GM12878 (cell line): ENCODE data around the gene TDRKH.
"Not testable (repeated sequence)": the region's sequence is repeated elsewhere in the genome, so short reads cannot be mapped to it uniquely, and the experiment has no call there.

ENCODE experiments used
- ASH2L ChIP-seq: fragments of 300-600, 200-600 bp; sonication (generic); IDR thresholded peaks from 2 replicates; pipeline ENCODE4 v1.6.1; 2017; ENCODE audit warnings: low read depth, mild to moderate bottlenecking, borderline replicate concordance
- ATF2 ChIP-seq: IDR thresholded peaks from 2 replicates; pipeline ENCODE4 v1.6.1; 2012; ENCODE audit warnings: low read length, inconsistent platforms
- CTCF ChIP-seq, 3 experiments: IDR thresholded peaks in 2 of 3; conservative IDR thresholded peaks in 1 of 3; 2 replicates each; pipeline ENCODE4 v1.5.1; 2011; ENCODE audit warnings: low read depth in 3 of 3, low read length in 3 of 3, mild to moderate bottlenecking in 3 of 3, control low read depth in 2 of 3, moderate library complexity in 2 of 3, inconsistent platforms in 1 of 3, mixed read lengths in 1 of 3; ENCODE audit not compliant: control insufficient read depth in 2 of 3, insufficient read depth in 1 of 3; ENCODE audit errors: extremely low read depth in 1 of 3
- DPF2 ChIP-seq: fragments of 450-650 bp; IDR thresholded peaks from 2 replicates; pipeline ENCODE4 v1.6.1; 2017; ENCODE audit warnings: mild to moderate bottlenecking
- MXI1 ChIP-seq: fragments of 150-350 bp; IDR thresholded peaks from 2 replicates; pipeline ENCODE4 v1.6.1; 2011; ENCODE audit warnings: low read depth, mild to moderate bottlenecking, inconsistent platforms, low read length, improper control_type of control experiment
- NFIC ChIP-seq: IDR thresholded peaks from 2 replicates; pipeline ENCODE4 v1.6.1; 2012; ENCODE audit warnings: low read depth, mild to moderate bottlenecking, inconsistent platforms, low read length, moderate library complexity
- PAX5 ChIP-seq: IDR thresholded peaks from 2 replicates; pipeline ENCODE4 v1.6.1; 2011; ENCODE audit warnings: low read depth, low read length, borderline replicate concordance
- POLR2AphosphoS2 ChIP-seq: IDR thresholded peaks from 2 replicates; pipeline ENCODE4 v1.6.1; 2011; ENCODE audit warnings: low read depth, mild to moderate bottlenecking, low read length, improper control_type of control experiment, moderate library complexity
- SP1 ChIP-seq: IDR thresholded peaks from one replicate; pipeline ENCODE4 v1.6.1; 2011; ENCODE audit warnings: low read depth, low read length
- ZZZ3 ChIP-seq: IDR thresholded peaks from 2 replicates; pipeline ENCODE4 v1.6.1; 2011; ENCODE audit warnings: low read depth; ENCODE audit not compliant: control insufficient read depth, insufficient read length

- not testable (repeated sequence) for TF ChIP-seq MXI1; POLR2AphosphoS2; ATF2; ASH2L; PAX5; DPF2; CTCF (IDR thresholded peaks at IDR 0.05 in 2 of 3, conservative IDR thresholded peaks at IDR 0.05 in 1 of 3; ENCODE audit: control insufficient read depth in 2 of 3, extremely low read depth in 1 of 3, insufficient read depth in 1 of 3, low read depth in 3 of 3, low read length in 3 of 3); ZZZ3; SP1; NFIC
Observed at GRCh38 chr1:151768351-151769066, 21.8 kb downstream of the TDRKH start.
